WERI-Rb-1 (cell line): ENCODE results near the gene EXD1.
A peak's percentile ranks its signal among the peaks of the same experiment; 100 is the strongest.
"Not testable (repeated sequence)": the region's sequence is repeated elsewhere in the genome, so short reads cannot be mapped to it uniquely, and the experiment has no call there.

Experiments used
- DNase-seq: peaks from one replicate; pipeline ENCODE4 v3.0.0-alpha.2; 2020
- H3K27ac ChIP-seq: fragments of 250-450 bp; sonication (Bioruptor Pico); 2 replicates; pipeline ENCODE4 v1.5.1; 2020; ENCODE audit warnings: mild to moderate bottlenecking, moderate library complexity
- H3K27me3 ChIP-seq: fragments of 250-450 bp; sonication (Bioruptor Pico); 2 replicates; pipeline ENCODE4 v1.5.1; 2021; ENCODE audit warnings: mild to moderate bottlenecking, low read depth, moderate library complexity; ENCODE audit not compliant: insufficient read depth, severe bottlenecking
- H3K36me3 ChIP-seq: fragments of 250-450 bp; sonication (Bioruptor Pico); 2 replicates; pipeline ENCODE4 v1.5.1; 2020; ENCODE audit warnings: mild to moderate bottlenecking, moderate library complexity
- H3K4me3 ChIP-seq: 2 replicates; pipeline ENCODE4 v1.5.1; 2011; ENCODE audit warnings: low read depth, mild to moderate bottlenecking, control low read depth, low read length
- H3K9me3 ChIP-seq: fragments of 250-450 bp; sonication (Bioruptor Pico); 2 replicates; pipeline ENCODE4 v1.5.1; 2021; ENCODE audit warnings: mild to moderate bottlenecking, moderate library complexity; ENCODE audit not compliant: severe bottlenecking
- CTCF ChIP-seq: IDR thresholded peaks from 2 replicates; pipeline ENCODE4 v1.5.1; 2011; ENCODE audit warnings: low read depth, mild to moderate bottlenecking, control low read depth, inconsistent platforms, low read length

Gene EXD1

GRCh38 chr15:41263891-41264351, 33.4 kb upstream of the EXD1 start:
- Histone ChIP-seq H3K9me3 (no peaks in the 10 kb centered on the region), H3K36me3 (peaks cover 16% of the 10 kb centered on the region), H3K27ac (no peak overlapping the region), H3K4me3 (no peak overlapping the region), H3K27me3 (no peaks in the 10 kb centered on the region)
- TF ChIP-seq CTCF: no peak
- peak; percentile 41 for DNase-seq

- Histone ChIP-seq H3K27ac (no peak overlapping the region), H3K4me3 (no peak overlapping the region), H3K36me3 (peaks cover 22% of the 10 kb centered on the region), H3K27me3 (no peaks in the 10 kb centered on the region), H3K9me3 (no peaks in the 10 kb centered on the region)
- no peak for DNase-seq
- no peak for TF ChIP-seq CTCF
Measured at GRCh38 chr15:41262571-41262970, 32.0 kb upstream of the EXD1 start.

GRCh38 chr15:41260924-41261323, 30.4 kb upstream of the EXD1 start:
- peaks cover 23% of the 10 kb centered on the region for H3K36me3 ChIP-seq
- H3K9me3 ChIP-seq, H3K27me3 ChIP-seq, DNase-seq, H3K4me3 ChIP-seq, H3K27ac ChIP-seq: not testable (repeated sequence)

- Histone ChIP-seq H3K27ac (no peak overlapping the region), H3K9me3 (no peaks in the 10 kb centered on the region), H3K27me3 (no peaks in the 10 kb centered on the region), H3K4me3 (no peak overlapping the region), H3K36me3 (peaks cover 19% of the 10 kb centered on the region)
- DNase-seq: peak; percentile 18
- TF ChIP-seq CTCF: no peak
Measured at GRCh38 chr15:41259546-41260189, 29.1 kb upstream of the EXD1 start.

- Histone ChIP-seq H3K27me3 (no peaks in the 10 kb centered on the region), H3K9me3 (no peaks in the 10 kb centered on the region), H3K36me3 (peaks cover 16% of the 10 kb centered on the region), H3K4me3 (no peak overlapping the region), H3K27ac (no peak overlapping the region)
- no peak for DNase-seq
- TF ChIP-seq CTCF: no peak
Measured at GRCh38 chr15:41258750-41259471, 28.4 kb upstream of the EXD1 start.

GRCh38 chr15:41256577-41257038, 26.1 kb upstream of the EXD1 start:
- Histone ChIP-seq H3K27me3 (no peaks in the 10 kb centered on the region), H3K9me3 (no peaks in the 10 kb centered on the region), H3K27ac (no peak overlapping the region), H3K36me3 (peaks cover 7% of the 10 kb centered on the region; the same call in 1 of the 2 replicates), H3K4me3 (no peak overlapping the region)
- no peak for DNase-seq
- TF ChIP-seq CTCF: no peak
